ENCODE measurements around the gene IGF2BP3. TPM values are rescaled to one million over a fixed set of nuclear protein-coding genes. Genes with fewer than 3 reads are reported as not detected.
"Not testable (repeated sequence)": the region's sequence is repeated elsewhere in the genome, so short reads cannot be mapped to it uniquely, and the experiment has no call there.

Gene IGF2BP3
- total RNA-seq, 1 donor from 2014 or later, result 2.2 TPM

- intact Hi-C loops (cut with micrococcal nuclease), result no loop called here
Measured at GRCh38 chr7:23434147-23434917, 36.0 kb downstream of the IGF2BP3 start.

DNA sequence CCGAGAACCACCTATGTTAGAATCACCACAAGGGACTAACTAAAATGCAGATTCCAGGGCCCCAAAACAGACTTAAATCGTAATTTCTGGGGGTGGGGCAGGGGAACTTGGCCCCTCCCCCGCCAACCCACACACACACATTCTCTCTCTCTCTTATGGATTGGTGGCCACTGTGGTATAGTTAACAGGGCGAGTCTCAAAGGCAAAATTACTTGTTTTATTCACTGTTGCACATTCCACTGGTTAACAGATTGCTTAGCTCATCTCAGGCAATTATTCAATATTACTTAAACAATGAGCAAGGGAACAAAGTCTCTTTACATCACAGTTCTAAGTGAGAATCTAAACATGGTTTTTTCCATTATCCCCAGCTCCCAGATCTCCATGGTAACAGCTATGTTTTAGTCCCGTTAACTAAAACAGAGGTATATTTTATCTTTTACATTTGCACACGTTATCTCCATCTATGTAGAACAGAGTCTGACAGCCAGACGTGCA lies 38.5 kb downstream of the IGF2BP3 start:
- intact Hi-C loops (cut with micrococcal nuclease), result loop anchor here (2.0 kb wide), 1 partner anchor 281 kb away; no protein-coding TSS in a partner anchor

- intact Hi-C loops (cut with micrococcal nuclease), result loop anchor here (1.0 to 2.0 kb wide), 4 partner anchors 32 to 282 kb away; no protein-coding TSS in a partner anchor
Measured at GRCh38 chr7:23430893-23431259, 39.4 kb downstream of the IGF2BP3 start.

DNA sequence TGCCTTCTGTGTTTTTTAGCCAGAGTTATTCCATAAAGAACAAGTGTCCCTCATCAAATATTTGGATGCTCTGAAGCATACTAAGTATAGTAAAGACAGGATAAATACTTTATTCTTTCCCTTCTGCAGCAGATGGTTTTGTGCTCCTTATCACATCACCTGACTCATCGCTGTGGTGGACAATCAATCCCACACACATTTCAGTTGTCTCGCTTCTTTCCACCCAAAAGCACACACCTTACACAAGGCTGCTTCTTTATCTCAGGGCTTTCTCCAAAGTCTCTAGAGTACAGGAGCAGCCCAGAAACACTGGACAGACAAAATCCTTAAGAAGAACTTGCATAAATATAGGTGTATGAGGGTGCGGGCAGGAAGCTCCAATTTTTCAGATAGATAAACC lies 43.4 kb downstream of the IGF2BP3 start:
- intact Hi-C loops (cut with micrococcal nuclease), result no loop called here

- intact Hi-C loops (cut with micrococcal nuclease), result no loop called here
Measured at GRCh38 chr7:23422909-23423308, 47.4 kb downstream of the IGF2BP3 start.

- intact Hi-C loops (cut with micrococcal nuclease), result no loop called here
Measured at GRCh38 chr7:23422384-23422783, 47.9 kb downstream of the IGF2BP3 start.

DNA sequence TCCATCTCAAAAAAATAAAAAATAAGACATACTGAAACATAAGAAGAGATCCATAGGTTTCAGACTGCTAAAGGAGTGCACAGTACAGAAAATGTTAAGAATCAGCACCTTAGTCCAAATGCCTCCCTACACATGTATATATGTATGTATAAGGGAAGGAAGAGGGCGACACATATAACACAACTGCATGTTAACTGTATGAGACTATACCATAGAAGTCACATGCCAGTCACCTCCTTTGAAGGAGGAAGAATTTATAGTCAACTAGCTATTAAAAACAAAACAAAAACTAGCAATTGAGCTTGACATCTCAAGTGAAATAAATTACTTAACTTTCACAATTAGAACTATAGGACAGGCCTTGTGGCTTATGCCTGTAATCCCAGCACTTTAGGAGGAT lies 50.4 kb downstream of the IGF2BP3 start:
- intact Hi-C loops (cut with micrococcal nuclease), result no loop called here

DNA sequence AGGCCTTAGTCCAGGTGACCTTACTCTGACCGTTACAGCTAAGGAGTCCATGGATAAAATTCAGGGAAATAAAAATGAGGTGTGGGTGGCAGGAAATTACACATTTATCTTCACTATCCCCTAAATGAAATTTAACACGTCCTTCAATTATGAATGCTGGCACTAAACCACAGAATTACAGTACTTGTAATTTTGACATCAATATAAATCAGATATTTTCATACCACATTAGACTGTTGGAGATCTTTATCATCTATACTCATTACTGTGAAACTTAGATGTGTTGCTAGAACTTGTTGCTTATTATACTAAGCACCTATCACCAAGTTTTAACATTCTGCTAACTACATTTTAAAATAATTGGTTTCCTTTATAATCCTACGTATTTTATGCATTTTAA lies 51.1 kb downstream of the IGF2BP3 start:
- intact Hi-C loops (cut with micrococcal nuclease), result no loop called here

DNA sequence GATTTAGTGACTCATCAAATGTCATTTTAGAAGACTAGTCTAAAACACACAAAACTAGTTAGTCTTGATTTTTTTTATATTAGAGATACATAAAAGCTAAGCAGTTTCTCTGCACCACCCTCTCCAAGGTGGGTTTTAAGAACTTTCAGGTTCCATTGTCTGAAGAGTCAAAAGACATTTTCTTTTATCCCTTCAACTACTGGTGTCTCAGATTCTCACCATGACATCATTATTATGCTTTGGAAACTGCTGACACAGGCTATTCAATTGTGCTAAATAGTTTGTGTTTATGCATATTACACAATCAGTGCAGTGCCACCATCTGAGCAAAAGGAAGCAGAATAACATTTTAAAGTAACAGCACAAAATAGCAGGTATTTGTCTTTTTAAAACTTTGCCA lies 52.2 kb downstream of the IGF2BP3 start:
- intact Hi-C loops (cut with micrococcal nuclease), result no loop called here

DNA sequence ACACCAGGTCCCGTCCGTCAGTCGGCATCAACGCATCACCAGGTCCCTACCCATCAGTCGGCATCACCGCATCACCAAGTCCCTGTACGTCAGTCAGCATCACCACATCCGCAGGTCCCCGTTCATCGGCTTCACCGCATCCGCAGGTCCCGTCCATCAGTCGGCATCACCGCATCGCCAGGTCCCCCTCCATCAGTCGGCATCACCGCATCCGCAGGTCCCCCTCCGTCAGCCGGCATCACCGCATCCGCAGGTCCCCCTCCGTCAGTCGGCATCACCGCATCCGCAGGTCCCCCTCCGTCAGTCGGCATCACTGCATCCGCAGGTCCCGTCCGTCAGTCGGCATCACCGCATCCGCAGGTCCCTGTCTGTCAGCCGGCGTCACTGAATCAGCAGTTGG lies 55.1 kb downstream of the IGF2BP3 start:
- intact Hi-C loops (cut with micrococcal nuclease), result no loop called here

DNA sequence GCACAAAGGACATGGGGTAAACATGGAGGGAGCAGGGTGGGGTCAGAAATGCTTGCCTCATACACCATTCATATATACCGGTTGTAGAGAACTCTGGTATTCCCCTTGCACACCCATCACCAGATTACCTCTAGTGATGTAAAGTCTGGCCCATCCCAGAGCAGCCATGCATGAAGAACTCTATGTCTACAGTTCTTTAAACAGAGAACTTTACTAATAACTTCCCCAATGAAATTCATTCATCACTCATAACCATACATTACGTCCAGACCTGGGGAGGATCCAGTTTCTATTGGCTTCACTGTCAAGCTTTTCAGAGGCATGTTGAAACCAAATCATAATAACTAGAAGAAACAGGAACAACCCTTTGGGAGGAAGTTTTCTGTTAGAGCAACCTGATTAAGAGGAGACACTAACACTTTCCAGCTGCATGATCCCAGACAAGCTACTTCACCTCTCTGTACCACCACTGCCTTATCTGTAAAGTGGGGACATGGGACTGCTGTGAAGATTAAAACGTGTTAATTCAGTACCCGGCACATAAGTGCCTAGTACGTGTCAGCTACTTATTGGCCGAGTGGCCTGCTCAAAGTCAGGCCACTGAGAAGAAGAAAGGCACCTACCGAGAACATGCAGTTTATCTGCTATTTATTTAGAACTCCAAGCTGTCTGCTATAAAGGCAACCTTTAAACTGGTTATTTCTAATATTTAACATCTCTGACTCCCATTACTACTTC lies 59.7 kb downstream of the IGF2BP3 start:
- intact Hi-C loops (cut with micrococcal nuclease), result no loop called here

DNA sequence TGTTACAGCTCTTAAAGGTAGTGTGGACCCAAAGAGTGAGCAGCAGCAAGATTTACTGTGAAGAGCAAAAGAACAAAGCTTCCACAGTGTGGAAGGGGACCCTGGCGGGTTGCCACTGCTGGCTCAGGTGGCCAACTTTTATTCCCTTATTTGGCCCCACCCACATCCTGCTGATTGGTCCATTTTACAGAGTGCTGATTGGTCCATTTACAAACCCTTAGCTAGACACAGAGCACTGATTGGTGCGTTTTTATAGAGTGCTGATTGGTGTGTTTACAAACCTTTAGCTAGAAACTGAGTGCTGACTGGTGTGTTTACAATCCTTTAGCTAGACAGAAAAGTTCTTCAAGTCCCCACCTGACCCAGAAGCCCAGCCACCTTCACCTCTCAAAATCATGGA lies 63.7 kb downstream of the IGF2BP3 start:
- intact Hi-C loops (cut with micrococcal nuclease), result not testable (repeated sequence)

DNA sequence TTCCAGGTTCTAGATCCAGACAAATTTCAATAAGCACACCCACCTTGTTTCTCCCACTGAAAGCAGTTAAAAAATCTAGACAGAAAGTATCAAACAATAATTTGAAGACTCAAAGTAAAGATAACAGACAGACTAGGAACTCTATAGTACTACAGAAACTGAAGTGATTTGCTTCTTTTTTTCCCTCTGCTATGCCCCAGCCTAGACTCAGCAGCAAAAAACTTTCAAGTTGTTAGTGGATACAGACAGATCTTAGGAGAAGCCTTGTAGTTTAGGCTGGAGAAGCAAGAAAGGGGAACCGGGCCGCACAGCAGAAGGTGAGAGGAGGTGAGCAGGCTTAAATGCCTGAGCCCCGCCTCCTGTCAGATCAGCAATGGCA lies 65.1 kb downstream of the IGF2BP3 start:
- intact Hi-C loops (cut with micrococcal nuclease), result no loop called here

GRCh38 chr7:23404546-23405239 lies 65.6 kb downstream of the IGF2BP3 start:
- intact Hi-C loops (cut with micrococcal nuclease), result no loop called here

- intact Hi-C loops (cut with micrococcal nuclease), result no loop called here
Measured at GRCh38 chr7:23403970-23404369, 66.3 kb downstream of the IGF2BP3 start.

DNA sequence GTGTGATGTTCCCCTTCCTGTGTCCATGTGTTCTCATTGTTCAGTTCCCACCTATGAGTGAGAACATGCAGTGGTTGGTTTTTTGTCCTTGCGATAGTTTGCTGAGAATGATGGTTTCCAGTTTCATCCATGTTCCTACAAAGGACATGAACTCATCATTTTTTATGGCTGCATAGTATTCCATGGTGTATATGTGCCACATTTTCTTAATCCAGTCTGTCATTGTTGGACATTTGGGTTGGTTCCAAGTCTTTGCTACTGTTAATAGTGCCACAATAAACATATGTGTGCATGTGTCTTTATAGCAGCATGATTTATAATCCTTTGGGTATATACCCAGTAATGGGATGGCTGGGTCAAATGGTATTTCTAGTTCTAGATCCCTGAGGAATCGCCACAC lies 72.2 kb downstream of the IGF2BP3 start:
- intact Hi-C loops (cut with micrococcal nuclease), result not testable (repeated sequence)

- intact Hi-C loops (cut with micrococcal nuclease), result no loop called here
Measured at GRCh38 chr7:23397241-23397640, 73.0 kb downstream of the IGF2BP3 start.

GRCh38 chr7:23396222-23397015 lies 73.9 kb downstream of the IGF2BP3 start:
- intact Hi-C loops (cut with micrococcal nuclease), result no loop called here

- intact Hi-C loops (cut with micrococcal nuclease), result no loop called here
Measured at GRCh38 chr7:23394488-23395171, 75.7 kb downstream of the IGF2BP3 start.

DNA sequence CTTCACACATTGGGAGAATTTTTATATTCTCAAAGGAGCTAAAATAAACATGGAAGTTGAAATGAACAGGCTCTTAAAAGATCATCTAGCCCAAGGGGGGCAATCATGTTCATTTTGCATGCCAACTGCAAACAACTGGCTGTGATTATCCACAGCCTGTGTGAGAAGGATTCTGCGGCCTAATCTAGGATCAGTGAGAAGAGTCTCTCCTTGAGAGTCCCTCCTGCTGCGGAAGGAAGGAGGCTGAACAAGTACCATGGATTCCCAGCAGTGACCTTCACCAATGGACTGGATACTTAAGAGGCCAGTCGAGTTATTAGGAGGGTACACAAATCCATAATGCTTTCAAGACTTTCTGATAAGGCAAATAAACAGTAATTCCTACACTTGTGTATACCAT lies 76.7 kb downstream of the IGF2BP3 start:
- intact Hi-C loops (cut with micrococcal nuclease), result no loop called here

DNA sequence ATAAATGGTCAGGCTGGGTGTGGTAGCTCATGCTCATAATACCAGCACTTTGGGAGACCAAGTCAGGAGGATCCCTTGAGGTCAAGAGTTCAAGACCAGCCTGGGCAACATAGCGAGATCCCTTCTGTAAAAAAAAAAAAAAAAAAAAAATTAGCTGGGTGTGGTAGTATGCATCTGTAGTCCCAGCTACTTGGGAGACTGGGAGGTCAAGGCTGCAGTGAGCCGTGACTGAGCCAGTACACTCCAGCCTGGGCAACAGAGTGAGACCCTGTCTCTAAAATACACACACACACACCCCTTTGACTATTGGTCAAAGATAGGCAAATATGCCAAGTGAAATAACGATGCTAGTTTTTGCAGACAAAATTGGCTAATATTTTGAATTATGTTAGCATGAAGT lies 80.6 kb downstream of the IGF2BP3 start:
- intact Hi-C loops (cut with micrococcal nuclease), result no loop called here

Data from T-helper 1 cell treated with Interleukin-12 subunit alpha and Interleukin-12 subunit beta and Interleukin-4 antibody, amounts not matched to agents 30 ng/mL and 1 ng/mL, for 36 hours (primary cell).